ENCODE measurements around the gene NRIP1. TPM values are rescaled to one million over a fixed set of nuclear protein-coding genes. Genes with fewer than 3 reads are reported as not detected.

NRIP1 gene
- total RNA-seq, 1 experiment from 2014 or later: 29.6 TPM

DNA sequence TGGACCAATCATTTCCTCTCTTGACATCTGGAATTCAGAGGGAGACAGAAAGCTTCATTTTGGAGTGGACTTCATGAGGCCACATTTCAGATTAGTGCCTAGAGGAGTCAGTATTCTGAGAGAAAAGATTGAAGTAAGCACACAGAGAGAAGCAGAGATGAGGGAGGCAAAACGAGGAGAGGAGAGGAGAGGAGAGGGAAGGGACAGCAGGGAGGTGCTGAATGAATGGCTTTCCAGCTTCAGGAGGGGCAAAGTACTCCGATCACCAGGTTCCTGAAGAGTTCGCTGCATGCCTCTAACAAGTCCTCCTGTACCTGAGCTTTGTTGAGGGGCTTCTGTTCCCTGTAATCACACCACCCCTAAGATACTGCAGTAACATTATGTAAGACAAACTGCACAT lies 76.0 kb downstream of the NRIP1 start:
- Histone ChIP-seq H3K4me3 (replicated peaks in 1 of 2; ENCODE audit: low read depth in 1 of 2, low read length in 2 of 2) (no peak overlapping the region), H3K4me1 (ENCODE audit: control insufficient read depth in 1 of 2, insufficient read depth in 2 of 2, low read length in 2 of 2) (no peaks in the 10 kb centered on the region), H3K27me3 (ENCODE audit: insufficient read depth, low read length) (no peaks in the 10 kb centered on the region), H3K9me3 (ENCODE audit: control insufficient read depth in 1 of 2, insufficient read depth in 1 of 2, low read depth in 1 of 2, low read length in 2 of 2) (no peaks in the 10 kb centered on the region; a peak in 1 of 4 replicates), H3K4me2 (ENCODE audit: low read length) (no peak overlapping the region), H3K9ac (ENCODE audit: low read length) (no peak overlapping the region), H3K9me2 (ENCODE audit: insufficient read depth) (no peaks in the 10 kb centered on the region), H4K20me1 (ENCODE audit: insufficient read depth) (no peaks in the 10 kb centered on the region), H3K27ac (ENCODE audit: low read depth, low read length) (no peak overlapping the region), H3K36me3 (ENCODE audit: control insufficient read depth in 1 of 2, insufficient read depth in 2 of 2, low read length in 2 of 2) (no peaks in the 10 kb centered on the region), H3K79me2 (ENCODE audit: insufficient read depth, low read length) (peaks cover 40% of the 10 kb centered on the region), H2AFZ (ENCODE audit: low read depth, low read length, poor library complexity, severe bottlenecking) (no peak overlapping the region)
- no peak for ATAC-seq
- intact Hi-C loops (cut with micrococcal nuclease): no loop called here
- TF ChIP-seq EZH2 (IDR thresholded peaks at IDR 0.05) (no peak), POLR2A (IDR thresholded peaks at IDR 0.05; ENCODE audit: borderline replicate concordance, extremely low read depth, insufficient read depth, insufficient read length) (no peak), RAD21 (IDR thresholded peaks at IDR 0.05; ENCODE audit: low read depth) (no peak), JUND (IDR thresholded peaks at IDR 0.05) (no peak), SP1 (IDR thresholded peaks at IDR 0.05; ENCODE audit: low read depth) (no peak), CEBPB (IDR thresholded peaks at IDR 0.05; ENCODE audit: low read depth) (no peak)
- TF ChIP-seq, protein P1, sequence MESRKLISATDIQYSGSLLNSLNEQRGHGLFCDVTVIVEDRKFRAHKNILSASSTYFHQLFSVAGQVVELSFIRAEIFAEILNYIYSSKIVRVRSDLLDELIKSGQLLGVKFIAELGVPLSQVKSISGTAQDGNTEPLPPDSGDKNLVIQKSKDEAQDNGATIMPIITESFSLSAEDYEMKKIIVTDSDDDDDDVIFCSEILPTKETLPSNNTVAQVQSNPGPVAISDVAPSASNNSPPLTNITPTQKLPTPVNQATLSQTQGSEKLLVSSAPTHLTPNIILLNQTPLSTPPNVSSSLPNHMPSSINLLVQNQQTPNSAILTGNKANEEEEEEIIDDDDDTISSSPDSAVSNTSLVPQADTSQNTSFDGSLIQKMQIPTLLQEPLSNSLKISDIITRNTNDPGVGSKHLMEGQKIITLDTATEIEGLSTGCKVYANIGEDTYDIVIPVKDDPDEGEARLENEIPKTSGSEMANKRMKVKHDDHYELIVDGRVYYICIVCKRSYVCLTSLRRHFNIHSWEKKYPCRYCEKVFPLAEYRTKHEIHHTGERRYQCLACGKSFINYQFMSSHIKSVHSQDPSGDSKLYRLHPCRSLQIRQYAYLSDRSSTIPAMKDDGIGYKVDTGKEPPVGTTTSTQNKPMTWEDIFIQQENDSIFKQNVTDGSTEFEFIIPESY (IDR thresholded peaks at IDR 0.05; ENCODE audit: extremely low read depth, insufficient replicate concordance, low read length): no peak
- TF ChIP-seq, protein P2, sequence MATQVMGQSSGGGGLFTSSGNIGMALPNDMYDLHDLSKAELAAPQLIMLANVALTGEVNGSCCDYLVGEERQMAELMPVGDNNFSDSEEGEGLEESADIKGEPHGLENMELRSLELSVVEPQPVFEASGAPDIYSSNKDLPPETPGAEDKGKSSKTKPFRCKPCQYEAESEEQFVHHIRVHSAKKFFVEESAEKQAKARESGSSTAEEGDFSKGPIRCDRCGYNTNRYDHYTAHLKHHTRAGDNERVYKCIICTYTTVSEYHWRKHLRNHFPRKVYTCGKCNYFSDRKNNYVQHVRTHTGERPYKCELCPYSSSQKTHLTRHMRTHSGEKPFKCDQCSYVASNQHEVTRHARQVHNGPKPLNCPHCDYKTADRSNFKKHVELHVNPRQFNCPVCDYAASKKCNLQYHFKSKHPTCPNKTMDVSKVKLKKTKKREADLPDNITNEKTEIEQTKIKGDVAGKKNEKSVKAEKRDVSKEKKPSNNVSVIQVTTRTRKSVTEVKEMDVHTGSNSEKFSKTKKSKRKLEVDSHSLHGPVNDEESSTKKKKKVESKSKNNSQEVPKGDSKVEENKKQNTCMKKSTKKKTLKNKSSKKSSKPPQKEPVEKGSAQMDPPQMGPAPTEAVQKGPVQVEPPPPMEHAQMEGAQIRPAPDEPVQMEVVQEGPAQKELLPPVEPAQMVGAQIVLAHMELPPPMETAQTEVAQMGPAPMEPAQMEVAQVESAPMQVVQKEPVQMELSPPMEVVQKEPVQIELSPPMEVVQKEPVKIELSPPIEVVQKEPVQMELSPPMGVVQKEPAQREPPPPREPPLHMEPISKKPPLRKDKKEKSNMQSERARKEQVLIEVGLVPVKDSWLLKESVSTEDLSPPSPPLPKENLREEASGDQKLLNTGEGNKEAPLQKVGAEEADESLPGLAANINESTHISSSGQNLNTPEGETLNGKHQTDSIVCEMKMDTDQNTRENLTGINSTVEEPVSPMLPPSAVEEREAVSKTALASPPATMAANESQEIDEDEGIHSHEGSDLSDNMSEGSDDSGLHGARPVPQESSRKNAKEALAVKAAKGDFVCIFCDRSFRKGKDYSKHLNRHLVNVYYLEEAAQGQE (IDR thresholded peaks at IDR 0.05; ENCODE audit: low read depth): no peak
- ChIA-PET RAD21 (ENCODE audit: low non-redundant PET in 1 of 2, low total read pairs in 2 of 2, uncharacterized antibody in 2 of 2, unreplicated experiment in 2 of 2) (no interaction called here), POLR2A (no interaction called here), CTCF (no interaction called here)
- BruUV-seq (replicated peaks): no TSS peak
- DNase-seq (ENCODE audit: low read depth, low spot score): no peak

Data from HCT116 (cell line).